HG03354 (cell line): ENCODE results near the gene S100A5.

ENCODE experiments used
- ATAC-seq: cut with Tn5 transposase; IDR thresholded peaks from one replicate; pipeline ENCODE4 v1.9.1; 2021; ENCODE audit warnings: mild to moderate bottlenecking; ENCODE audit not compliant: unreplicated experiment, poor library complexity, severe bottlenecking

S100A5 gene

GRCh38 chr1:153513666-153514065 lies 27.1 kb downstream of the S100A5 start:
- no peak for ATAC-seq

- no peak for ATAC-seq
These were observed 27.7 kb downstream of the S100A5 start for GRCh38 chr1:153513023-153513422.

- ATAC-seq: no peak
These were observed 29.7 kb downstream of the S100A5 start for GRCh38 chr1:153510984-153511410.

- ATAC-seq: no peak
These were observed 30.9 kb downstream of the S100A5 start for GRCh38 chr1:153509729-153510354.

GRCh38 chr1:153509036-153509435 lies 31.7 kb downstream of the S100A5 start:
- ATAC-seq: no peak

- no peak for ATAC-seq
These were observed 32.7 kb downstream of the S100A5 start for GRCh38 chr1:153507926-153508583.

GRCh38 chr1:153506831-153507413 lies 33.8 kb downstream of the S100A5 start:
- no peak for ATAC-seq

GRCh38 chr1:153506386-153506785 lies 34.3 kb downstream of the S100A5 start:
- no peak for ATAC-seq

- ATAC-seq: no peak
These were observed 35.2 kb downstream of the S100A5 start for GRCh38 chr1:153505576-153505975.

GRCh38 chr1:153503766-153504165 lies 37.0 kb downstream of the S100A5 start:
- ATAC-seq: no peak

- ATAC-seq: no peak
These were observed 42.0 kb downstream of the S100A5 start for GRCh38 chr1:153498746-153499145.

- ATAC-seq: peak; percentile 22
These were observed 45.2 kb downstream of the S100A5 start for GRCh38 chr1:153495536-153495935.

- ATAC-seq: peak; percentile 51
These were observed 45.7 kb downstream of the S100A5 start for GRCh38 chr1:153494976-153495535.

GRCh38 chr1:153493343-153493960 lies 47.3 kb downstream of the S100A5 start:
- no peak for ATAC-seq

GRCh38 chr1:153490272-153491051 lies 50.3 kb downstream of the S100A5 start:
- no peak for ATAC-seq

- ATAC-seq: no peak
These were observed 52.0 kb downstream of the S100A5 start for GRCh38 chr1:153488731-153489130.

- no peak for ATAC-seq
These were observed 53.0 kb downstream of the S100A5 start for GRCh38 chr1:153487707-153488106.
